Esophagus muscularis mucosa (tissue), 3 donors: Measurements from ENCODE around the gene SH3PXD2A.

Experiments used
- EP300 ChIP-seq: sonication (generic); formaldehyde crosslinking; IDR thresholded peaks from one replicate; pipeline ENCODE4 v1.6.1; 2017; ENCODE audit warnings: antibody characterized with exemption
- TF ChIP-seq, protein P1 (sequence below), 3 experiments: fragments of 200-600 bp in 2 of 3; fragments of 450-650 bp in 1 of 3; sonication (generic) in 2 of 3; IDR thresholded peaks; one replicate each; pipeline ENCODE4 v1.5.1; 2017 to 2019; ENCODE audit warnings: antibody characterized with exemption in 3 of 3, mild to moderate bottlenecking in 2 of 3, moderate library complexity in 1 of 3

DNA sequence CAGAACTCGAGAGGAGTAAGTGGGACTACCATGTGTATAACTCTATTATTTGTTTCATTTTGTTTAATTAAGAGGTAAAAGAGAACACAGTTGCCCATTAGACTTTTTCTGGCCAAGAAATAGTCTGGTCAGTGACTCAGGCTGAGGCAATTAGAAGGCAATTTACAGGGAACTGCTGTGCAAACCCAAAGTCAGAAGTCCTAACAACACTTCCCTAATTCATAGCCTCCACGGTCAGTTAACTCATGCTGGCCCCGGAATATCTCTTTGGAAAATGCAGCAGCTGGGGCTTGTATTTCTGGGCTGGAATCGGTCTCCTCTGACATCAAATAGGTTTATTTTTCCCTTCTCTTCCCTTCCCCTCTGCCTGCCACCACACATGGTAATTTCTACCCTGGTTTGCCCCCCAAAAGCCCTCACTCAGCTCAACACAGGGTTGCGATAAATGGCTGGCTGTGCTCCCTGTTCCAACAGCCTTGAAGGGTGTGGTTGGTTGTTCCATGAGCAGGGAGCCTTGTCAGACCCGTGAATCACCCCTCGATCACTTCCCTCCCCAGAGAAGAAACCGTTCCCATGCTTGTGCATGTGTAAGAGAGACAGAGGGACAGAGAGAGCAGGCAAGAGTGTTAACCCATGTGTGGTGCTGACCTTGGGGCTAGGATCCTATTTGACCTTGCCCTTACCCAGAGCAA is 5.3 kb downstream of the SH3PXD2A start:
- TF ChIP-seq, protein P1, sequence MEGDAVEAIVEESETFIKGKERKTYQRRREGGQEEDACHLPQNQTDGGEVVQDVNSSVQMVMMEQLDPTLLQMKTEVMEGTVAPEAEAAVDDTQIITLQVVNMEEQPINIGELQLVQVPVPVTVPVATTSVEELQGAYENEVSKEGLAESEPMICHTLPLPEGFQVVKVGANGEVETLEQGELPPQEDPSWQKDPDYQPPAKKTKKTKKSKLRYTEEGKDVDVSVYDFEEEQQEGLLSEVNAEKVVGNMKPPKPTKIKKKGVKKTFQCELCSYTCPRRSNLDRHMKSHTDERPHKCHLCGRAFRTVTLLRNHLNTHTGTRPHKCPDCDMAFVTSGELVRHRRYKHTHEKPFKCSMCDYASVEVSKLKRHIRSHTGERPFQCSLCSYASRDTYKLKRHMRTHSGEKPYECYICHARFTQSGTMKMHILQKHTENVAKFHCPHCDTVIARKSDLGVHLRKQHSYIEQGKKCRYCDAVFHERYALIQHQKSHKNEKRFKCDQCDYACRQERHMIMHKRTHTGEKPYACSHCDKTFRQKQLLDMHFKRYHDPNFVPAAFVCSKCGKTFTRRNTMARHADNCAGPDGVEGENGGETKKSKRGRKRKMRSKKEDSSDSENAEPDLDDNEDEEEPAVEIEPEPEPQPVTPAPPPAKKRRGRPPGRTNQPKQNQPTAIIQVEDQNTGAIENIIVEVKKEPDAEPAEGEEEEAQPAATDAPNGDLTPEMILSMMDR (IDR thresholded peaks at IDR 0.05), result no peak
- TF ChIP-seq EP300, result no peak
